Sigmoid colon (tissue), 3 donors: ENCODE data around the gene BTBD19.

Source experiments
- POLR2A ChIP-seq, 2 donors: fragments of 450-650 bp; IDR thresholded peaks; one replicate each; pipeline ENCODE4 v1.6.1; 2016; ENCODE audit warnings: antibody characterized with exemption in 2 of 2, mild to moderate bottlenecking in 2 of 2, moderate library complexity in 2 of 2
- TF ChIP-seq, protein P1 (sequence below), 4 experiments: fragments of 450-650 bp in 3 of 4; fragments of 200-600 bp in 1 of 4; IDR thresholded peaks; one replicate each; pipeline ENCODE4 v1.5.1; 2016 to 2019; ENCODE audit warnings: antibody characterized with exemption in 4 of 4, mild to moderate bottlenecking in 3 of 4, moderate library complexity in 2 of 4

DNA sequence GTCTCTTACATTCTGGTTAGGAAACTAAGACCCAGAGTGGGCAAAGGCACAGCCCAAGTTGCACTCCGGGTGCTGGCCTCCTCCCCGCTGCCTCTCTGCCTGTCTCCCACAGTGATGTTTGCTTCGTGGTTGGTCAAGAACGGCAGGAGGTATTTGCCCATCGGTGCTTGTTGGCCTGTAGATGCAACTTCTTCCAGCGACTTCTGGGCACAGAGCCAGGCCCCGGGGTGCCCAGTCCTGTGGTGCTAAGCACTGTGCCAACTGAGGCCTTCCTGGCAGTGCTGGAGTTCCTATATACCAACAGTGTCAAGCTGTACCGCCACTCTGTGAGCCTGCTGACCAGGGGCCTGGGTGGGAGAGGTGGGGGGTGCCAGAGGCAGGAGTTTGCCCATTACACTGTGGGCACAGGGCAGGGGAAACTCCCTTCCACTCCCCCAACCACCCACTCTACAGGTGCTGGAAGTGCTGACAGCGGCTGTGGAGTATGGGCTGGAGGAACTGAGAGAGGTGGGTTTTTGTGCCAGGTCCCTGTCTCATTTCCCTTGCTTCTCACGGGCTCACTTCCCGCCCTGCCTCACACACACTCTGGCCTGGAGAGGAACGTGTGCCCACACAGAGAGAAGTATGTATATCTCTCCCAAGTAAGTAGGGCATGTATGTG lies 1.9 kb downstream of the BTBD19 start:
- TF ChIP-seq, protein P1, sequence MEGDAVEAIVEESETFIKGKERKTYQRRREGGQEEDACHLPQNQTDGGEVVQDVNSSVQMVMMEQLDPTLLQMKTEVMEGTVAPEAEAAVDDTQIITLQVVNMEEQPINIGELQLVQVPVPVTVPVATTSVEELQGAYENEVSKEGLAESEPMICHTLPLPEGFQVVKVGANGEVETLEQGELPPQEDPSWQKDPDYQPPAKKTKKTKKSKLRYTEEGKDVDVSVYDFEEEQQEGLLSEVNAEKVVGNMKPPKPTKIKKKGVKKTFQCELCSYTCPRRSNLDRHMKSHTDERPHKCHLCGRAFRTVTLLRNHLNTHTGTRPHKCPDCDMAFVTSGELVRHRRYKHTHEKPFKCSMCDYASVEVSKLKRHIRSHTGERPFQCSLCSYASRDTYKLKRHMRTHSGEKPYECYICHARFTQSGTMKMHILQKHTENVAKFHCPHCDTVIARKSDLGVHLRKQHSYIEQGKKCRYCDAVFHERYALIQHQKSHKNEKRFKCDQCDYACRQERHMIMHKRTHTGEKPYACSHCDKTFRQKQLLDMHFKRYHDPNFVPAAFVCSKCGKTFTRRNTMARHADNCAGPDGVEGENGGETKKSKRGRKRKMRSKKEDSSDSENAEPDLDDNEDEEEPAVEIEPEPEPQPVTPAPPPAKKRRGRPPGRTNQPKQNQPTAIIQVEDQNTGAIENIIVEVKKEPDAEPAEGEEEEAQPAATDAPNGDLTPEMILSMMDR (IDR thresholded peaks at IDR 0.05): no peak
- no peak for TF ChIP-seq POLR2A (IDR thresholded peaks at IDR 0.05)
